Stimulated activated CD8-positive, alpha-beta memory T cell treated with anti-CD3 and anti-CD28 coated beads, Interleukin-7, amount 100 ng/mL, for 1 hour (primary cell): ENCODE results near the gene ZBTB37.
"Not testable (repeated sequence)": the region's sequence is repeated elsewhere in the genome, so short reads cannot be mapped to it uniquely, and the experiment has no call there.

Experiments used
- DNase-seq, 2 donors: peaks; one replicate each; pipeline ENCODE4 v3.0.0-alpha.2; 2020; ENCODE audit warnings: low read depth in 2 of 2

The ZBTB37 gene

DNA sequence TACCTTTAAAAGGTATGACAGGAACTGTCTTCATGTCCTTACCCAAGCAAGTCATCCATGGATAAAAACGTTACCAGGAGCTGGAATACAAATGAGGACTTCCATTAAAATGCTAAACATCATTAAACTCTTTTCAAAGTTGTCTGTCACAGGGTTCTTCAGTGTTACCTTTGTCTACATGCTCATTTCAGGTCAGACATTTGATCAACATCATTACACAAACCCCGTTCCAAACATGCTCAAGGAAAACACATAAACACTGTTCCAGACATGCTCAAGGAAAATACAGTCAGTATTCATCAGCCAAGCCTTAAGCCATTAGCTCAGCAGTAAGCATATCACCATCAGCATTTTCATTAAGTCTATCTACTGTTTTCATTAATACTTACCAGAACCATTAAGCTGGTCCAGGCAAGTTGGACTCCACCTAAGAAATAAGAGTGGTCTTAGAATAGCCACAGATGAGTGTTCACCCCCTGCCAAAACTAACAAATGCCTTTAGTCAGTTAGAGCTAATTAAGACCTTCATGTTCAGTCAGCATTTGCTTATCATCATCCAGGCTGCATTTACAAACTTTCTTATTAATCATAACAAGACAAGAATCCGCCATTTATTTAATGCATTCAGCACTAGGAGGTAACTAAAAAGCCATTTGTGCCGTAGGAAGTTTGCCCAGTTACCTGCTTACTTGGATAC, 2.6 kb upstream of the ZBTB37 start:
- DNase-seq: no peak

DNA sequence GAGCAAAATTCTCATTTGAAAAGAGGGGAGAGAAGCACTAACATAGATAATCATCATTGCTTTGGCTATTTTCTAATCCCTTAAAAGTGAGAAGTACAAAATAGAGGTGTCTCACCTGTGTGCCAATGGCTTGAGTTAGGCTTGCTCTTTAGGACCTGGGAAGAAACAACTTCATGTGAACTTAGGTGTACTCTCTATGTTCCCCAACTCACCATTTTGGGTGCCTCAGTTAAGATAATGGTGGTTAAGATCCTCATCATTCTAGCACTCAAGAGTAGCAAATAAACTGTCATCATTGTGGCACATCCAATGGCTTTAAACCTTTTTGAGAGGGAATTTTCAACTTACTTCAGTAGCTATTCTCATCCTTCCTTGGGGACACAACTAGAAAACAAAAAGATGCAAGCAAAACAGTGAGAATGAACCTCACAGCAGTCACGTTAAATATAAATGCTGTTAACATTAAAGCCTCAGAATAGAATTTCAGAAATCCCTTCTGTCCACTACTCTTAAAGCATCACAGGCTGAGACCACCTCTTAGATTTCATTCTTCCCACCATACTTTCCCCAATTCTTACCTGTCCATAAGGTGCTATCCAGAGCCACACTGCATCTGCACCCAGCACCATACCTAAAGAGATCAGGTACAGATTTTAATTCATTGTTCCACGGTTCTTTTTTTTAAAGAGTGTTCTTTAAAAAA, 1.6 kb upstream of the ZBTB37 start:
- DNase-seq: no peak

DNA sequence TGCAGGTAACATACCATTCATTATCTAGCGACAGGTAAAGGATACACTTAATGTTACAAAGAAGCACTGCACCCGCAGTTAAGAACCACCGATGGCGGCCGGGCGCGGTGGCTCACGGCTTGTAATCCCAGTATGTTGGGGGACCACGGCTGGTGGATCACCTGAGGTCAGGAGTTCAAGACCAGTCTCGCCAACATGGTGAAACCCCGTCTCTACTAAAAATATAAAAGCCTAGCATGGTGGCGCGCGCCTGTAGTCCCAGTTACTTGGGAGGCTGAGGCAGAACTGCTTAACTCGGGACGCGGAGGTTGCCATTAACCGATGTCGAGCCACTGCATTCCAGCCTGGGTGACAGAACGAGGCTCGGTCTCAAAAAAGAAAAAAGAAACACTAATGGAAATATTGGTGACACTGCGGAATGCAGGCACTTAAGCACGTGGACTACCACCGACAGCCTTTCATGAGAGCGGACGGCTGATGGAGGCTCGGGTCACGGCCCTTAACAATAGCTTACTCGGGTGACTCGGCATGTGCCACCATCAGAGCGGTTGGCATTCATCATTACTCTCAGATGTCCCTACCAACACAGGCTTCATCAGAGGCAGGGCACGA, 933 bp upstream of the ZBTB37 start:
- DNase-seq: peak in 1 of 2 donors; percentile 32

DNA sequence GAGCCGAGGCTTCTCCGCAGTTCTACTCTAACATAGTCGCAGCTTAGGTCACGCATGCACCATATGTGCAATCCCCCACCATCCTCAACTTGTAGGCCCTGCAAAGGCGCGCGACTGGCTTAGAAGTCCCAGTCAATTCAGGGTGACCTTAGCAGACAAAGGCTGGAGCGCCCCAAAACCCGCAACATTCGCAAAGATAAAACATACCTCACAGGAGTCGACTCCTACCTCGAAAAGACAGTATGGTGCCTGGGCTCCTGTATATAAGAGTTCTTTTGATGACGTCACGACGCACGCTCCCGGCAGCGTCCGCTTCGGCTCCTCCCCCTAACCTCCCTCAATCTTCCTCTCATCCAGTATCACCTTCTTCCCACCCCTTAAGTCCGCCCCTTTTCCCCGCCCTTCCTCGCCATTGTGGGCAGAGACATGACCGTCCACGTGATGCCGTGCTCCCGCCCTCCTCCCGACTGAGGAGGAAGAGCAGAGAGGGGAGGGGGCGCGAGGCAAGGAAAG, 371 bp upstream of the ZBTB37 start, which contains the start of gene GAS5:
GAS5 (minus strand) TSS at position 237 of the 513 bp plus-strand sequence.
- DNase-seq: peak; percentile 92 to 96

DNA sequence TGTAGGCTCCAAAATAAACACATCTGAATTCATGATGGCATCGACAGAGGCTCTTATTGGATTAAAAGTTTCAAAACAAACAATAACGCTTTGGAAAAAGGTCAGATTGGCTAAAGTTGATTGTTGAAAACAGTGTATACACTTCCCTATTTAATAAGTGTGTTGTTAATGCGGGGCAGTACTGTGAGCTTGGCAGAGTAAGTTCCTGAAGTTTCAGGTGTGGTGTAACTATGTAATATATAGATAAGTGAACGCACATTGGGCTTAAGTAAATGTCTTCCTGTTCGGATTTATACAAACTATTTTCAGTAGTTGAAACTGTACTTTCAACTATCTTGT, 810 bp downstream of the ZBTB37 start:
- no peak for DNase-seq

DNA sequence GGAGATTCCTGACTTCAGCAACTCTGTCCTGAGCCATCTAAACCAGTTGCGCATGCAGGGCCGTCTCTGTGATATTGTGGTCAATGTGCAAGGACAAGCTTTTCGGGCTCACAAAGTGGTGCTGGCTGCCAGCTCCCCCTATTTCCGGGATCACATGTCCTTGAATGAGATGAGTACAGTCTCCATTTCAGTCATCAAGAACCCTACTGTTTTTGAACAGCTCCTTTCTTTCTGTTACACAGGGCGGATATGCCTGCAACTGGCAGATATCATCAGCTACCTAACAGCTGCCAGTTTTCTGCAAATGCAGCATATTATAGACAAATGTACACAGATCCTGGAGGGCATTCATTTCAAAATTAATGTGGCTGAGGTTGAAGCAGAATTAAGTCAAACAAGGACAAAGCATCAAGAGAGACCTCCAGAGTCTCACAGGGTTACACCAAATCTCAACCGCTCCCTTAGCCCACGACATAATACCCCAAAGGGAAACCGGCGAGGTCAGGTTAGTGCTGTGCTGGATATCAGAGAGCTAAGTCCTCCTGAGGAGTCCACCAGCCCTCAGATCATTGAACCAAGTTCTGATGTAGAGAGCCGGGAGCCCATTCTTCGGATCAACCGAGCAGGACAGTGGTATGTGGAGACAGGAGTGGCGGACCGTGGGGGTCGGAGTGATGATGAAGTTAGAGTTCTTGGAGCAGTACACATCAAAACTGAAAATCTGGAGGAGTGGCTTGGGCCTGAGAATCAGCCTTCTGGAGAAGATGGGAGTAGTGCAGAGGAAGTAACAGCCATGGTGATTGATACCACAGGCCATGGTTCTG, 2.3 kb downstream of the ZBTB37 start:
- DNase-seq: no peak

DNA sequence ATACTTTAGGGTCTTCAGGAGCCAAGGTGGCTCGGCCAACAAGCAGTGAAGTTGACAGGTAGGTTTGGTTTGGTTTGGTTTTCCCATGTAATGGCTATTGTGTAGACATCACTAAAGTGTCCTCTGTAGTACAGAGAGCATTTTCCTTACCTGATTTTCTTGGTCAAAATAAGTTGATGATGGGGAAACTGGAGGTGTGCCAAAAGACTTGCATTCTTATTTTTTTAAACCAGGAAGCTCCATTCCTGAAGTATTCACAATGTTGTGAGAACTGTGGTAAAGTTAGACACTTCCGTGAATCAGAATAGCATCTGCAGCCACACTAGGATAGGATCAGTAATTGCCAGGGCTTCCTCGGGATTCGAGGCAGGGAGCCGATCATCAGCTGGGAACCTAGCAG, 2.9 kb downstream of the ZBTB37 start:
- no peak for DNase-seq

DNA sequence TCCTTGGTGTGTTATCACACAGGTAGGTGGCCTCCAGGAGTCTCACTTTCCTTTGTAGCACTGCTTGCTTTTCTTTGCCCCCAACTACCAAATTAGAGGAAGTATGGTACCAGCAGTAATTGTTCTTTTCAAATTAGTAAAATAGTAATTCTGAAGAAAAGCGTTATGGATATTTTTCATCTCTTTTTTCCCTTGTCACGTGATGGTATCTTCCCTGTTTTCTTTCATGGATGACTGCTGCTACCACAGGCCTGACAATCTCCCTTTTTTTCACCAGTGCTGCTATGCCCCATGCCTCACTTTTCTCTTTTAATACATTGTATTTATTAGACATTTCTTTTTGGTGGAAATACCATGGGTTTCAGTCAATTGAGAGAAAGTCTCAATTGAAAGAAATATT, 3.3 kb downstream of the ZBTB37 start:
- no peak for DNase-seq

DNA sequence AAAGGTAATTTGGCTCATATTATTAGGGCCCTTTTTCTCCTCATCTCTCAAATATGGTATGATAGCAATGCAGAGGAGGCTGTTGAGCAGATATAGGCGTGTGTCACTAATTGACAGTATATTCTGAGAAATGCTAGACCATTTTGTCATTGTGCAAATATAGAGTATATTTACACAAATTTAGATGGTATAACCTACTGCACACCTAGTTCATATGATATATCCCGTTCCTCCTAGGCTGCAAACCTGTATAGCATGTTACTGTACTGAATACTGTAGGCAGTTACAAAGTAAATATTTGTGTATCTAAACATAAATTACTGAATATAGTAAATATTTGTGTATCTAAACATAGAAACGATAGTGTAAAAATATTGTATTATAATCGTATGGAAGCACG, 8.6 kb downstream of the ZBTB37 start:
- DNase-seq: no peak

DNA sequence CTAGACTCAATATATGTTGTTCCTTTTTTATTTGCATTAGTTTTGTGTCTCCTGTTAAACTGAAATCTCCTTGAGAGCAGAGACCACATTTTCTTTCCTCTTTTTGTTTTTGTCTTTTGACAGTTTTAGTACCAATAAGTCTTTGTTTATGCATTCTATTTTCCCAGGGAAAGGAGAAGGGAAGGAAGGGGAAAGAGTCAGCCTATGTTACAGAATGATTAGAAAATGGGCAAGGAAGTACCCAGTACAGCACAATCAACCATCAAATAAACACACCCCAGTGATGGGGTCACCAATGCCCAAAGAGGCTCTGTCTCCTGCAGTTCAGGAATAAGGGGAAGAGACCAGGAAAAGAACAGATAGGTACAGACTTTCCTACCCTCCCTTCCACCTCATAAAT, 10.1 kb downstream of the ZBTB37 start:
- no peak for DNase-seq

DNA sequence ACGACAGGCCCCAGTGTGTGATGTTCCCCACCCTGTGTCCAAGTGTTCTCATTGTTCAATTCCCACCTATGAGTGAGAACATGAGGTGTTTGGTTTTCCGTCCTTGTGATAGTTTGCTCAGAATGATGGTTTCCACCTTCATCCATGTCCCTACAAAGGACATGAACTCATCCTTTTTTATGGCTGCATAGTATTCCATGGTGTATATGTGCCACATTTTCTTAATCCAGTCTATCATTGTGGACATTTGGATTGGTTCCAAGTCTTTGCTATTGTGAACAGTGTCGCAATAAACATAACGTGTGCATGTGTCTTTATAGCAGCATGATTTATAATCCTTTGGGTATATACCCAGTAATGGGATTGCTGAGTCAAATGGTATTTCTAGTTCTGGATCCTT, 12.9 kb downstream of the ZBTB37 start:
- DNase-seq: not testable (repeated sequence)

DNA sequence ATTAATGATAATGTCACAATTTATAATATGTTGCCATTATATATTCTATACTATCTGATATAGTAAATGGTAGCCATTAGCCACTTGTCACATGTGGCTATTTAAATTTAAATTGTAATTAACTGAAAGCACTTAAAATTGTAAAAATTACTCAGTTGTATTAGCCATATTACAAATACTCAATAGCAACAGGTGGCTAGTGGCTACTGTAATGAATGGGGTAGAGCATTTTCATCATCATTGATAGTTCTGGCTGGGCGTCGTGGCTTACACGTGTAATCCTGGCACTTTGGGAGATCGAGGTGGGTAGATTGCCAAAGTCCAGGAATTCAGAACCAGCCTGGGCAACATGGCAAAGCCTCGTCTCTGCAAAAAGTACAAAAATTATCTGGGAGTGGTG, 16.5 kb downstream of the ZBTB37 start:
- DNase-seq: no peak

DNA sequence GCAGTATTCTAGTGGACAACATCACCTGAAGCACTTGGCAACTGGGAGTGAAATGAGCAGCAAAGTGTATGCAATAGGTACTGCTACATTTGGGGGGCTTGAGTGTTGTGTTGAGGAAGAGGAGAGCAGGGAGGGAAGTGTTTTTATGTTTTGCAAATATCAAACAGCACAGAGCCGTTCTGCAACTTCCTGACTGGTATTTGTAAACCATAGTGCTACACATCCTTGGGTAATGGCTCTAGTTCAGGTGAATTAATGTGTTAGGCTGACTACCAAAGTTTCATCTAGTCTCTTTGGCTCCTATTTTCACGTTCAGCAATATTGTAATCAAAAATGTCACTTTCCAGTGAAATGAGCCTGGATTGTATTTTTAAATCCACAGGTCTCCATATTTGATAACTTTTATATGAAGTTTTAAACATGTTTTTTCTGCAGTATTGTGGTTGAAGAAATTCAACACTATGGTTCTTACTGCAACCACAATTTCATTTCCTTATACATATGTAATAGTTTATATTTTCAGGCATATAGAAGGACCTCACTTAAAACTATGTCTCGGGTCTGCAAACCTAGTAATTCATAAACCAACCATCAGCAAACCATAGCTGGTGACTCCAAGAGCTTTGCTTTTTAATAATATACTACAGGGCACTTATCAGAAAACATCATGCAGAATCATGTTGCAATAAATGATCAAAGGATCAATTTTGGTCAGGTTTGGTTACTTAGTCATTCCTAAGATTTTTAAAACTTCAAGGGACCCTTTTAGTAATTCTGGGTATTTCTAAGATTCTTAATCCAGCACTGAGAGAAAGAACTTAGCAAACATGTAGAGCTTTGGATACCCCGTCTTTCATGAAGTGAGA, 18.8 kb downstream of the ZBTB37 start:
- DNase-seq: no peak

DNA sequence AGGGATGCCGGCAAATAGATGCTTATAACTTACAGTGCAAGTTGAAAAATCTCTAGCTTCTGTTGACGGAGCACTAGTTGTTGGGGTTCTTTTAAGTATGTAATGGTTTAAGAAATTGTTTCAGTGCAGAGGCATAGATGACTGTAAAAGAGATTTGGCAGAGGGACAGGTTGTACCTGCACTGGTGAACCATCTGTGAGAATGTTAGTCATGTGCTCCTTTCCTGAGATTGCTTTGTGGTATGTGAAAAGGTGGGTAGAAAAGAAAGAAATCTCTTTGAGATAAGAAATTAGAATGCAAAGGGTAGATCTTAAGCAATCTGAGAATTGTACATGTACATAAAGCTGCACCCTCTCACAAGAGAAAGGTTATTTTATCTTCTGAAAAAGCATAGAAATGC, 19.4 kb downstream of the ZBTB37 start:
- no peak for DNase-seq

DNA sequence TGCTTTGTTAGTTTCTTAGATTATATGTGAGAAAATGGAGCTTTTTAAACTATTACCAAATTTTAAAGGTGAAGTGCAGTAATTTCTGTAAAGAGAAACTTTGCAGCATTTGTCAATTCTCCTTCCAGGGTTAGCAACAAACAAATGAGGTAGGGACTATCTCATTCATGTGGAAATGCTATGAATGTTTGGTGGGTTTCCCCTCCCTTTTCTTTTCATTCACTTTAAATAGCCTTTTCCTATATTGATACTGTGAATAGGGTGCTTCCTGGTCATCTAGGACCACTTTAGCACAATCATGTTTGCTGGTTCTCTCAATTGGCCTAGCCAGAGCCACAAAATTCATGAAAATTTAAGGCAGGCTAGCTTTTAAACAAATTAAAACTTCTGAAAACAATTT, 20.6 kb downstream of the ZBTB37 start:
- no peak for DNase-seq

DNA sequence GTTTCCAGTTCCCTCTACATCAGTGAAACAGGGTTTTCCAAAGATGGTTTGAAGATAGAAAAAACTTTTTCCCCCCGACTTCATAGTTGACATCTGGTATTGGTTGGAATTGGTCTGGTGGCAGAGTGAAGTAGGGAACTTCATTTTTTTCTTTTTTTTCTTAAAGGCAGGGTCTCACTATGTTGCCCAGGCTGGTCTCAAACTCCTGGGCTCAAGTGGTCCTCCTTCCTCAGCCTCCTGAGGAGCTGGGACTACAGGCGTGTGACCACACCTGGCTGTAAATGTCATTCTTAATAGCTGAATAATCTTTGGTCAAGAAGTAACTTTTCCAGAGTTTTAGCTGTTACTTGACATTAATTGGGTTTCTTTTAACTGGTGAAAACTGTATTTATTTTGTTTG, 21.7 kb downstream of the ZBTB37 start:
- no peak for DNase-seq

DNA sequence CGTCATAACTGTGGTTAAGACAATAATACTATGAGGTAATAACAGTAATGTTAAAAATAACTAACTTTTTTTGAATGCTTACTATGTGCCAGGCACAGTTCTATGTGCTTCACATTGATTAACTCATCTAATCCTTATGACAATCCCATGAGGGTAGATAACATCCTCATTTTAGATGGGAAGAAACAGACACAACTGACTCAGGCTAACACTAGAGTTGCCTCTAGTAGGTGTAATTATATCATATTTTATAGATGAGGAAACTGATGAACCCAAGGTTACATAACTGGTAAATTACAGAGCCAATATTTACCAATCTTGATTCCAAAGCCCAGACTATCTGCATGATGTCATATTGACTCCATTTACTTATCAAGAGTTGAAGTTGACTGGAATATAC, 25.4 kb downstream of the ZBTB37 start:
- no peak for DNase-seq

DNA sequence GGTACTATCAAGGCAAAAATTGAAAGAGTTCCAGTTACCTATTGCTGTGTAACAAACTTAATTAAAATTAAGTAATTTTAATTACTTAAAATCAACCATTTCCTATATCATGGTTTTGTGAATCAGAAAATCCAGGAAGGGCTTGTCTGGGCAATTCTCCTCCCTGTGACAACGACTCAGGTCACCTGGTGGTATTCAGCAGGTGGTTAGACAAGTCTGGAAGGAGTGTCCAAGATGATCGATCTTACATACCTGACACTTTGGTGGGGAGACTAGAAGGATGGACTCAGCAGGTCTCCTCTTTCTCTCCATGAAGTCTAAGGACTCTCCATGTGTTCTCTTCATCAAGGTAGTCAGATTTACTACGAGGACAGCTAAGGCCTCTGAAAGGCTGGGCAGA, 26.0 kb downstream of the ZBTB37 start:
- DNase-seq: no peak

DNA sequence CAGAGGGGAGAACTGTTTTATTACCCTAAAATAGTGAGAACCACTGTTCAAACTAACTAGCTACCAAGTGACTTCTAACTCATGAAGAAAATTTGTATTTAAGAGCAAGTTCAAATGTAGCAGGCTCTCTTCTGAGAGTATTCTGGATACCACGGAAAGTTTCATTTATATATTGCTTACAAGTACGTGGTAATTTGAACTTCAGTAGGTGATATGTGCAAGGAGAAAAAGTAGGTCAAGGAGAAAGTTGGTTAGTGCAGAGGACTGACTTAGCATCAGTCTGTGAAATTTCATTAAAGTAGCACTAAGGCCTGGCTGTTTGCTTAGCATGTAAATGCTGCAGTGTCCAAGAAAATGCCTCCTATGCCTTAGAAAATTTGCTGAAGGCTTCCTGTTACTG, 32.2 kb downstream of the ZBTB37 start:
- no peak for DNase-seq

DNA sequence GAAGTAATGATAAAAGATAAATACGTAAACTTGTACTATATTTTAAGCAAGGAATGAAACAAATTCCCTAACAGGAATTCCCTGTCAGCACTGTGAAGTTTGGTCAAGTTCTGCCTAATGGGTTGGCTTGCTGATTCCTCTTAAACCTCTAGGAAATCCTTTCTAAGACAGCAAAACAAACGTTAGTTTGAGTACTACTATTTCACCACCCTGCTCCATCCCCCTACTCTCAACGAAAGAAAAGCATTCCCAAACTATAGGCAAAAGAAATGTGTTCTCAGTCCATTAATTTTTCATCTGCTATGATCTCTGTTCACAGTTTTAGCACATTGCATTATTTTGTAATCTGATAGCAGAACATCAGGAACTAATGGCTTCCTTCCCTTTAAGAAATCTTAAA, 32.8 kb downstream of the ZBTB37 start:
- no peak for DNase-seq

DNA sequence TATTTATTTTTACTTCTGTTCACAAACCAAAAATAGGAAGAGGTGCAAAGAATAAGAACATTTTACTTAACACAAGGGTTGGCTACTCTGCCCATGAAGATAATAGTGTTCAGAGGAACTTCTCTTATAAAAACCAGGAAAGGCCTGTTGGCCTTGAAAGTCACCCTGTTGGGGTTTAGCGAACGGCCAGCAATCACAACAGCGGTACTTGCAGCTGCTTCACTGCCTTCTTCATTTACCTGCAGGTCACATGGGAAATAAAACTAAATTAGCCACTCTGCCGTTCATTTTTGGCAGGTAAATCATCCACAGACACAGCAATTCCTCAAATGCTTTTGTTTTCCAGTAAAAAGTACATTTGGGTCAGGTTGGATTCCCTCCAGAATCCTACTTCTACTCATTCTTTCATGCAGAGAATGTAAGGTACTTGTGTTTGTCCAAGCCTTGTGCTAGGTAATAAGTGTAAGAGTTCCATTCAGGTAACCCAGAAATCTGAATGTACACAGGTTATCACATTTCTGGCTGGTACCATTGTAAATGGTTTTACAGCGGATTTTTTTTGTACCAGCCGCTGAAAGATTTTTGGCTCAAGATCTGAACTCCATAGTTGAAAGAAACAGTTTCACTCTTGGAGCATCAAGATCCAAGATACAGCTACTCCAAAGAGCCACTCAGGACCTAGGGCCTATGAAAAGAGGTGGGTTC, 35.8 kb downstream of the ZBTB37 start:
- DNase-seq: no peak
